NB4 (cell line): ENCODE results near the gene ITGA1.

ENCODE experiments used
- CTCF ChIP-seq: IDR thresholded peaks from one replicate; pipeline ENCODE4 v1.5.1; 2012; ENCODE audit warnings: low read depth, low read length
- MAX ChIP-seq: IDR thresholded peaks from 2 replicates; pipeline ENCODE4 v1.6.1; 2011; ENCODE audit warnings: low read depth, low read length
- POLR2A ChIP-seq: IDR thresholded peaks from 2 replicates; pipeline ENCODE4 v1.6.1; 2011; ENCODE audit warnings: mild to moderate bottlenecking; ENCODE audit not compliant: insufficient read length; ENCODE audit errors: extremely low read depth

GRCh38 chr5:52863715-52864290 is 76.1 kb downstream of the ITGA1 start:
- TF ChIP-seq CTCF = no peak
- no peak for TF ChIP-seq POLR2A
- TF ChIP-seq MAX = no peak
